KOPT-K1 (cell line): ENCODE results near the gene HS6ST1.
"Not testable (repeated sequence)": the region's sequence is repeated elsewhere in the genome, so short reads cannot be mapped to it uniquely, and the experiment has no call there.

Experiments used
- H3K27ac ChIP-seq: fragments of 200-600 bp; sonication (generic); 2 replicates; pipeline ENCODE4 v1.5.1; 2016; ENCODE audit warnings: antibody characterized with exemption, mild to moderate bottlenecking, low read depth, low read length; ENCODE audit not compliant: poor library complexity, severe bottlenecking
- H3K36me3 ChIP-seq: fragments of 200-600 bp; sonication (generic); 2 replicates; pipeline ENCODE4 v1.5.1; 2017; ENCODE audit warnings: antibody characterized with exemption, mild to moderate bottlenecking, low read length, moderate library complexity; ENCODE audit not compliant: insufficient read depth
- H3K9me3 ChIP-seq: fragments of 200-600 bp; sonication (generic); 2 replicates; pipeline ENCODE4 v1.5.1; 2017; ENCODE audit warnings: antibody characterized with exemption, low read length, mild to moderate bottlenecking; ENCODE audit not compliant: insufficient read depth, poor library complexity, severe bottlenecking

The HS6ST1 gene

GRCh38 chr2:128320192-128320905 lies 1.7 kb upstream of the HS6ST1 start:
- H3K36me3 ChIP-seq: peaks cover 23% of the 10 kb centered on the region
- H3K27ac ChIP-seq: no peak overlapping the region
- no peaks in the 10 kb centered on the region for H3K9me3 ChIP-seq

- no peak overlapping the region for H3K27ac ChIP-seq
- peaks cover 29% of the 10 kb centered on the region for H3K36me3 ChIP-seq
- no peaks in the 10 kb centered on the region for H3K9me3 ChIP-seq
These were observed 1.0 kb upstream of the HS6ST1 start for GRCh38 chr2:128319631-128320191.

- H3K9me3 ChIP-seq: not testable (repeated sequence)
- peaks cover 44% of the 10 kb centered on the region for H3K36me3 ChIP-seq
- H3K27ac ChIP-seq: peak overlapping the region; percentile 78
These were observed 423 bp downstream of the HS6ST1 start for GRCh38 chr2:128318245-128318644.

GRCh38 chr2:128317899-128318225 lies 806 bp downstream of the HS6ST1 start:
- Histone ChIP-seq H3K36me3 (peaks cover 48% of the 10 kb centered on the region), H3K27ac (peak overlapping the region; percentile 78)
- not testable (repeated sequence) for H3K9me3 ChIP-seq

- peak overlapping the region; percentile 78 for H3K27ac ChIP-seq
- no peaks in the 10 kb centered on the region for H3K9me3 ChIP-seq
- H3K36me3 ChIP-seq: peaks cover 53% of the 10 kb centered on the region
These were observed 1.3 kb downstream of the HS6ST1 start for GRCh38 chr2:128317181-128317898.

GRCh38 chr2:128316777-128317180 lies 1.9 kb downstream of the HS6ST1 start:
- peaks cover 59% of the 10 kb centered on the region for H3K36me3 ChIP-seq
- no peaks in the 10 kb centered on the region for H3K9me3 ChIP-seq
- peak overlapping the region; percentile 78 for H3K27ac ChIP-seq

- H3K27ac ChIP-seq: peak overlapping the region; percentile 78
These were observed 2.6 kb downstream of the HS6ST1 start for GRCh38 chr2:128315829-128316776.

GRCh38 chr2:128315122-128315828 lies 3.4 kb downstream of the HS6ST1 start:
- Histone ChIP-seq H3K9me3 (no peaks in the 10 kb centered on the region), H3K36me3 (peaks cover 74% of the 10 kb centered on the region), H3K27ac (peak overlapping the region; percentile 78)

More at GRCh38 chr2:128315829-128316776, 2.6 kb downstream of the HS6ST1 start:
- peaks cover 65% of the 10 kb centered on the region for H3K36me3 ChIP-seq
- H3K9me3 ChIP-seq: no peaks in the 10 kb centered on the region

- Histone ChIP-seq H3K9me3 (no peaks in the 10 kb centered on the region), H3K27ac (peak overlapping the region; percentile 78), H3K36me3 (peaks cover 81% of the 10 kb centered on the region)
These were observed 4.1 kb downstream of the HS6ST1 start for GRCh38 chr2:128314348-128315121.

GRCh38 chr2:128313931-128314347 lies 4.7 kb downstream of the HS6ST1 start:
- no peaks in the 10 kb centered on the region for H3K9me3 ChIP-seq
- H3K27ac ChIP-seq: peak overlapping the region; percentile 78
- peaks cover 87% of the 10 kb centered on the region for H3K36me3 ChIP-seq

GRCh38 chr2:128313091-128313836 lies 5.4 kb downstream of the HS6ST1 start:
- Histone ChIP-seq H3K36me3 (peaks cover 94% of the 10 kb centered on the region), H3K27ac (no peak overlapping the region), H3K9me3 (no peaks in the 10 kb centered on the region)

GRCh38 chr2:128312411-128312810 lies 6.3 kb downstream of the HS6ST1 start:
- no peak overlapping the region for H3K27ac ChIP-seq
- peaks cover 100% of the 10 kb centered on the region for H3K36me3 ChIP-seq
- H3K9me3 ChIP-seq: no peaks in the 10 kb centered on the region

GRCh38 chr2:128311755-128312341 lies 6.8 kb downstream of the HS6ST1 start:
- no peaks in the 10 kb centered on the region for H3K9me3 ChIP-seq
- no peak overlapping the region for H3K27ac ChIP-seq
- peaks cover 100% of the 10 kb centered on the region for H3K36me3 ChIP-seq
